Choroid plexus epithelial cell (primary cell): ENCODE measurements around the gene DHX9.

Experiments
- DNase-seq: peaks from one replicate; pipeline ENCODE4 v3.0.0-alpha.2; 2010; ENCODE audit warnings: low read depth
- H3K4me3 ChIP-seq: 2 replicates; pipeline ENCODE4 v1.5.1; 2011; ENCODE audit warnings: low read depth, mild to moderate bottlenecking, control low read depth, low read length, moderate library complexity
- TF ChIP-seq, protein P1 (sequence below): conservative IDR thresholded peaks from 2 replicates; pipeline ENCODE4 v1.5.1; 2011; ENCODE audit warnings: low read depth, mild to moderate bottlenecking, control low read depth, inconsistent platforms, low read length, moderate library complexity

Gene DHX9

DNA sequence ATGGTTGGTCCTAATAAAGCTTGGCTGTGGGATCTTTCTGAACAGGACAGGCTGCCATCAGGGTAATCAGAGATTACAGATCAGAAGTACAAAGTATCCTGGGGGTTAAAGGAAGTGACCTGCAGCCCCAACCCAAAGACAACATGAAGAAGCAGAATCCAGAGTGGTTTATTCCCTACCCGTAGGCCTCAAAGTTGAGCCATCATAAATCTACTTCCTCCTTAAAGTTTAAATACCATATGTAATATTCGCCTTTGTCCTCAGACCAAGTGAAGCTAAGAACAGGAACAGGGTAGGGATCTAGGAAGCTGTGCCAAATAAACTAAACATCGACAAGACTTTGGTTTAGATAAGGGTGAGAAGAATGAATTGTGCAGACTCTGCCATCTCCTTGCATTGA is 15.9 kb upstream of the DHX9 start:
- TF ChIP-seq, protein P1, sequence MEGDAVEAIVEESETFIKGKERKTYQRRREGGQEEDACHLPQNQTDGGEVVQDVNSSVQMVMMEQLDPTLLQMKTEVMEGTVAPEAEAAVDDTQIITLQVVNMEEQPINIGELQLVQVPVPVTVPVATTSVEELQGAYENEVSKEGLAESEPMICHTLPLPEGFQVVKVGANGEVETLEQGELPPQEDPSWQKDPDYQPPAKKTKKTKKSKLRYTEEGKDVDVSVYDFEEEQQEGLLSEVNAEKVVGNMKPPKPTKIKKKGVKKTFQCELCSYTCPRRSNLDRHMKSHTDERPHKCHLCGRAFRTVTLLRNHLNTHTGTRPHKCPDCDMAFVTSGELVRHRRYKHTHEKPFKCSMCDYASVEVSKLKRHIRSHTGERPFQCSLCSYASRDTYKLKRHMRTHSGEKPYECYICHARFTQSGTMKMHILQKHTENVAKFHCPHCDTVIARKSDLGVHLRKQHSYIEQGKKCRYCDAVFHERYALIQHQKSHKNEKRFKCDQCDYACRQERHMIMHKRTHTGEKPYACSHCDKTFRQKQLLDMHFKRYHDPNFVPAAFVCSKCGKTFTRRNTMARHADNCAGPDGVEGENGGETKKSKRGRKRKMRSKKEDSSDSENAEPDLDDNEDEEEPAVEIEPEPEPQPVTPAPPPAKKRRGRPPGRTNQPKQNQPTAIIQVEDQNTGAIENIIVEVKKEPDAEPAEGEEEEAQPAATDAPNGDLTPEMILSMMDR = no peak
- H3K4me3 ChIP-seq = no peak overlapping the region
- no peak for DNase-seq

DNA sequence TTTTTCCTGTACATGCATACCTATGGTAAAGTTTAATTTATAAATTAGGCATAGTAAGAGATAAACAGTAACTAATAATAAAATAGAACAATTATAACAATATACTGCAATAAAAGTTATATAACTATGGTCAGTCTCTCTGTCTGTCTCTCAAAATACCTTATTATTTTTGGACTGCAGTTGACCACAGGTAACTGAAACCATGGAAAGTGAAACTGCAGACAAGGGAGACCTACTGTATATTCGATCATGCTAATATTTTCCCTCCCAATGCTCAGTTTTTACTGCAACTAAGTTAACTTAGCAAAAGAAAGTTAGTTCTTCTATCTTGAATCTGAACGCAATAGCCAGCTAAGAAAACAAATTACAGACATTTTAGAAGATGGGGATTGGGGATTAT is 12.3 kb upstream of the DHX9 start:
- TF ChIP-seq, protein P1 = no peak
- DNase-seq = no peak
- no peak overlapping the region for H3K4me3 ChIP-seq

DNA sequence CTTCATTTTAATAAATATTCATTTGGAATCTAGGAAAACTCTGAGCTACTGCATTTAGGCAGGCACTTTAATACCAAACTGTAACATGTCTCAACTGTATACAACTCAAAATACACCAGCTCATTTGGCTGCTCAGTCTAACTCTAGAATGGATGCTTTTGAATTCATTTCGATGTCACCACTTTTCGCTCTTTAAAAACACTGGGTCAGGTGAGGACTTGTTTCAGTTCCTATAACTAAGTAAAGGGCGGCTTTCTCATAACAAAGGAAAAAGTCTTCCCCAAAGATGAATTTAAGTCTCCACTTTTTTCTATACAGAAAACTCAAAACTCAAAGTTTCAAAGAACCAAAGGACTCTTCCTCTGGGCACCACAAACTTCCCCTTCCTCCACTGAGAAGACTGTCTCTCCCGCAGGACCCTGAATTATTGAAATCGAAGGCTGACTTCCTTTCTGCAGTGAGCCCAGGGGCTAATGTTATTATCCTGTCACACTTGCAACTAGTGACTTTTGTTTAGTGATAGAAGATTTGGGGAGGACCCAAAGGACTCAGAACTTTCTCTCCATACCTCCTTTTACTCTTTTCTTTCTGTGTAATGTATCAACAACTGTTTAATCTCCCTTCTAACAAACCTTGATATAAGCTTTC is 9.7 kb upstream of the DHX9 start:
- TF ChIP-seq, protein P1 = no peak
- DNase-seq = no peak
- no peak overlapping the region for H3K4me3 ChIP-seq

DNA sequence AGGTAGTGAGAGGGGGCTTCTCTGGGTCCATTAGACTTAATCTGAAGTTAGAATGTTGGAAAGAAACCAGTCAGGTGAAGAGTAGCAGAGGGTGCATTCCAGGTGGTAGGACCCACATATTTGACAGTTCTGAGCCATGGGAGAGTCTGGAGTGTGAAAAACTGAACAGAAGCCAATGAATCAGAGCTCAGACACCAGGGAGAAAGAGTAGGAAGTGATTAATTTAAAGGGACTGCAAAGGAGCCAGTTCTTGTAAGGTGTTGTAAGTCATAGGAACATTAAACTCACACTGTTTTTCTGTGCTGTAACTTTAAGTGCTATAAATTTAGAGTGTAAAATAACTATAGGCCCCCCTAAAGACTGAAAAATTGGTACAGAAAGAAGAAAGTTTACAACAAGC is 5.9 kb upstream of the DHX9 start:
- peak; percentile 54 for DNase-seq
- H3K4me3 ChIP-seq = no peak overlapping the region
- TF ChIP-seq, protein P1 = no peak

DNA sequence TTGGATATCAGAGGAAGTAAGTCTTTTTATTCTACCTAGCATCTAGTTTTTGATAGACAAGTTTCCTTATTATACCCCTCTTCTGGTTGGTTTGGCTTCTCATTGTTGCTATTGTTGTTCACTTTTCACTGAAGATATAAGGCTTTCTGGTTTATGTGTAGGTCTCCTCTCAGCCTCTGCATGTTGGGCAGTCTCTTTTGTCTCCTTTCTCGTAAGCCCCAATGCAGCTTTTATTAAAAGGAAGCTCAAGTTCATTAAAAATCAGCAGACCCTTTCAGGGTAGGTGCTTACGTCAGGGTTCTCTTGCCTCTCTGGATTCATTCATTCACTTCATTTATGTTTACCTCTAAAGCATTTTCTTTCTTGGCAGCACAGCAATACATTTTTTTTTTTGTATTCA is 4.8 kb upstream of the DHX9 start:
- H3K4me3 ChIP-seq = no peak overlapping the region
- no peak for DNase-seq
- TF ChIP-seq, protein P1 = no peak

DNA sequence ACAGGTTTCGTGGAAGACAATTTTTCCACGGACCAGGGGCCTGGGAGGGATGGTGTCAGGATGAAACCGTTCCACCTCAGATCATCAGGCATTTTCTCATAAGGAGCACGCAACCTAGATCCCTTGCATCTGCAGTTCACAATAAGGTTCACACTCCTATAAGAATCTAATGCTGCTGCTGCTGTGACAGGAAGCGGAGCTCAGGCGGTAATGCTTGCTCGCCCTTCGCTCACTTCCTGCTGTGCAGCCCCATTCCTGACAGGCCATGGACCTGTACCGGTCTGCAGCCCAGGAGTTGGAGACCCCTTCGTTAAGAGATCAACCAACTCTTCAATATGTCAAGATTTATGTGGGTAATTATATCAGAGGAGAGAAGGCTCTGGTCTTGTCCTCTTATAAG is 3.3 kb upstream of the DHX9 start:
- H3K4me3 ChIP-seq = no peak overlapping the region
- TF ChIP-seq, protein P1 = no peak
- no peak for DNase-seq

DNA sequence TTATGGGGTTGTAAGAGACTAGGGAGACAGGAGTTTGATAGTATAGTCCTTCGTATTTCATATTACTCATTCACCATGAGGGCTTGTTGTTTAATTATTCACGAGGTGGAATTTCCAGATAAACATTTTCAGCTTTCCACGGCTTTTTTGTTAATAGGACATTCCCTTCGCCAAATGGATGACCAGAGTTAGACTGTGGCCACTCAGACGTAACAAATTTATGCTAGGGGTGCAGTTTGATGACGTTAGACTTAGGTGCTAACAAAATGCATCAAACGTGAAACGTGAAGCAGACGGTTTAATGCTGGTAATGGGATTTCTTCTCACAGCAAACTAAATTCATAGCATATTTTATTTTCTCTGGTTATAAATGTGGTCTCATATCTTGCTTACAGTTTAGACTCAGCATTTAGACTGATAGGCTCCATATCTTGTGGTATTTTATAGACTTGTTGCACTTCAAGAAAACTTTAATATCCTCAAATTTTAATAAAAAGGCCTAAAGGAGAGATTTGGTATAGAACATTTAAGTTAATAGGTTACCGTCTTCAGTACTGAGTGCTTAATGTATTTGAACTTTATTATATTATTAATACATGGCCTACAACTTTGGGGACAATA is 2.3 kb downstream of the DHX9 start:
- peak; percentile 27 for DNase-seq
- peak overlapping the region; percentile 94 for H3K4me3 ChIP-seq

More for the DNA sequence above, 2.3 kb downstream of the DHX9 start:
- TF ChIP-seq, protein P1 = no peak
